ENCODE data around the gene CAMK1D.
"Not testable (repeated sequence)": the region's sequence is repeated elsewhere in the genome, so short reads cannot be mapped to it uniquely, and the experiment has no call there.

CAMK1D gene

DNA sequence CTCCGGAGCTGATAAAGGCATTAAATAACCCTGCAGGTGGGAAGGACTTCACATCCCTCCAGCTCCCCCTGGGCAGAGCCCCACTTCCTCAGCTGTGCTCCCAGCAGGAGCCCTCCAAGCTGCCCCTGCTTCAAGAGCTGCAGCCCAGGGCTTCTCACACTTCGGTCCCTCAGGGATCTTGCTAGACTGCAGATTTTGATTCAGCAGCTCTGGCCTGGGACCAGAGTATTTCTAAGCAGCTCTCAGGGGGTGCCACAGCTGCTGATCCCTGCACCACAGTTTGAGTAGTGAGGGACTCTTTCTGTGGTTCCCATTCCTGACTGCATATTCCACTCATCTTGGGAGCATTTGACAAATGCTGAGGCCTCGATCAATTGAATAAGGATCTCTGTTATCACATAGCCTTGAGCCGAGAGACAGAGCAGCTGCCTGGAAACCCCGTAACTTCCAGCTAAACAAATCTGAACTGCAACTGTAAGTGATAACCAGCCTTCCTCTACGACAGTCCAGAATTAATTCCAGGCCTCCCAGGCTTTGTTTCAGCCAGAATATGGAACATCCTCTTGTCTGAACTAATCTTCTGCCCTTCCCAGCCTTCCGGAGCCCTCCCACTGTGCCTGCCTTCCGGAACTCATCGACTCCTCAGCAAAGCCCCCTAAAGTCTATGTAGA is 490.7 kb downstream of the CAMK1D start:
- DNase-seq: no peak

DNA sequence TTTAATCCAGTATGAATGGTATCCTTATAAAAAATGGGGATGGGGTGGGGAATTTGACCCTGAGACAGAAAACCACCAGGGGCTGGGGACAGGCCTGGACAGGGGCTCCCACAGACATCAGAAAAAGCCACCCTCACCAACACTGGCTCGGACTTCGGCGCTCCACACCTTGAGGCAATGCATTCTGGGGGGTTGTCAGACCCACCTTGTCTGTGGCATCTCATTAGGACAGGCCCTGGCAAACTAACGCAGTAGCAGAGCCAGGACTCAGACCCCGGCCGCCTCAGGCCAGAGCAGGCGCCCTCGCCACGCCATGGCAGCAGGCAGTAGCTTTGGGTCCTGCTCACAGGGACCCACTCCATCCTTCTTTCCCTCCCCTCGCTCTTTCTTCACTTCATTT is 492.1 kb downstream of the CAMK1D start:
- no peak for DNase-seq

DNA sequence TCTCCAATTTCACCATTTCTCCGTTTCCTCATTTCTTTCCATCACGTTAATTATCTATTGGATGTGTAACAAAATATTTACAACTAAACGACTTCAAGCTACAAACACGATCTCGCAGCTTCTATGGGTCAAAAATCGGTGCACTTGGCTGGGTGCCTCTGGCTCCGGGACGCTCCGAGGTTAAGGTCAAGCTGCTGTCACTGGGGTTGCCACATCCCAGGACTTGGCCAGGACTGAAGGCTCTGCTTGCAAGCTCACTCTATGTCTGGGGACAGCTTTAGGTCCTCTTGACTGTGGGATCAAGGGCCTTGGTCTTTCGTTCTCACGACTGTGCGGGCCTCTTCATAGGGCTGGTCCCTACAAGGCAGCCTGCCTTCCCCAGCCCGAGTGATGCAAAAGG is 492.5 kb downstream of the CAMK1D start:
- no peak for DNase-seq

DNA sequence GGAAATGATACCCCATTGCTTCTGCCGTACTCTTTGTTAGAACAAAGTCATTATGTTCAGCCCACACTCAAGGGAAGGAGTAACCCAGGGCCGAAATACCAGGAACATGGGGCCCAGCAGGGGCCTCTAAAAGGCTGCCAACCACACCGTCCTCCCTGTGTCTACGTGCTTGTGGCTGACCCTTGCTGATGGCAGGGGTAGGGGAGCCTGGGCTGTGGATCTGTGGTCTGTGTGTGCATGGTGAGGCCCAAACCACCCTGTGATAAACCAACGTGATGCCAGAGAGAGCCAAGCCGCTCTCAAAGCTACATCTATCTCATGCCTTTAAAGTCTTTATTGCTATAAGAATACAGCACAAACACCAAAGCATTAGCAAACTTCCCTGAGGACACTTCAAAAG is 493.0 kb downstream of the CAMK1D start:
- no peak for DNase-seq

DNA sequence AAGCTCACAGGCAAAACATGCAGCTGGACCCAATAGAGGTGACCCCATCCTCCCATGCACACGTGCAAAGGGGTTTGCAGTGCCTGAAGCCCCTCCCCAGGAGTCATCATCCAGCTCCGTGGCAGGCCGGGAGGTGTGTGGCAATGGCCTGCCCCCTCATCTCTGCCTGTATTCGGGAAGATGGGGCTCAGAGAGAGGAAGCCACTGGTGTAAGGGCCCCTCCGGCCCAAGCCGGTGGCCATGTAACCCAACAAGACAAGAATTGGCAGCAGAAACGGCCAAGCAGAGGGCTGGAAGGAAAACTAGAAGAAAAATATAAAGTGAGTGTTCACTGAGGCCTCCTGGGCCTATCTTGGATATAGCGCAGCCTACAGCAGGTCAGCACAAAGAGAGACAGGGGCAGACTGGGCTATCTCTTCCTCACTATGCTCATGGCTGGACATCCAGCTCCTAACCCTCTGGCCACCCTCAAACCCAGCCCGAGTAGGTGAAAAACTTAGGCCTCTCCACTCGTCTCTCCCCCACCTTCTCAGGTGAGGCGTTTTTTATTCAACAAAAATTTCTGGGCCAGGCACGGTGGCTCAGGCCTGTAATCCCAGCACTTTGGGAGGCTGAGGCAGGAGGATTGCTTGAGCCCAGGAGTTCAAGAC is 494.1 kb downstream of the CAMK1D start:
- DNase-seq: no peak

DNA sequence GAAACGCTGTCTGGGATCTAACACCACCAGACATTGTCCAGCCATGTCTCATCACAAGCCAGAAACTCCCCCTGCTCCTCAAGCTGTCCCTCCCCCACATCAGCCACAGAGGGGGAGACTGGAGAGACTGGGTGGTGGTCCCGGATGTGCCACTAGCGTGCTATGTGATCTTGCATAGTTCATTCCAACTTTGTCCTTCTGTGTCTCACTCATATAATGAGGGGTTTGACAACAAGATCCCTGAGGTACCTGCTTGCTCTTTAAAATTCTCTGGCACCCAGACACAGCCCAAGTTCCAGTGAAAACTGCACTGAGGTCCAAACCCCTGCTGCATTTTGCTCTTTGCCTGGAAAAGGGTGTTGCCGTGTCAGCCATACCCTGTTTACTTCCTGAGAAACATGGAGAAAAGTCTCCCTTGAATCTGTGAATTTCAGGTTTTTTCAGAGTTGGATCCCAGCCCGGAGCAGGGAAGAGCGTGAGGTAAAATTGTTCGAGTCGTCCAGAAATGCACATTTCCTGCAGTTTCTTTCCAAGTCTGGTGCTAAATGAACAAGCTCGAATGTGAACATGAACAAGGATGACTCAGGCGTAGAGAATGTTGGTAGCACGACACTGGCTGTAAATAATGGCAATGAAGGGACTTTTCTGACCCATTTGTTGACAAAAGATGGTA is 495.6 kb downstream of the CAMK1D start:
- no peak for DNase-seq

DNA sequence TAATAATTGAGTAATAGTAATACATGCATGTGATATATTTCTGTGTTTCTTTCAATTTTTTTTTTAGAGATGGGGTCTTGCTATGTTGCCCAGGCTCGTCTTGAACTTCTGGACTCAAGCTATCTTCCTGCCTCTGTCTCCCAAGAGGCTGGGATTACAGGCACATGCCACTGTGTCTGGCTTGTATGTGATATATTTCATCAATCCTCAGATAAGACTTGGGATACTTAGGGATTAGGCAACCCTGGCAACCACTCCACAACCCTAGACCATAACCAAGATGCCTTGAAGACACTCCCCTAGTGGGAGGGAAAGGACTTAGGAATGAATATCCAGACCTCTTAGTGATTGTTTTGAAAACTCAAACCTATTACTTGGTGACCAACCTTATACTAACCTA is 497.4 kb downstream of the CAMK1D start:
- DNase-seq: no peak

DNA sequence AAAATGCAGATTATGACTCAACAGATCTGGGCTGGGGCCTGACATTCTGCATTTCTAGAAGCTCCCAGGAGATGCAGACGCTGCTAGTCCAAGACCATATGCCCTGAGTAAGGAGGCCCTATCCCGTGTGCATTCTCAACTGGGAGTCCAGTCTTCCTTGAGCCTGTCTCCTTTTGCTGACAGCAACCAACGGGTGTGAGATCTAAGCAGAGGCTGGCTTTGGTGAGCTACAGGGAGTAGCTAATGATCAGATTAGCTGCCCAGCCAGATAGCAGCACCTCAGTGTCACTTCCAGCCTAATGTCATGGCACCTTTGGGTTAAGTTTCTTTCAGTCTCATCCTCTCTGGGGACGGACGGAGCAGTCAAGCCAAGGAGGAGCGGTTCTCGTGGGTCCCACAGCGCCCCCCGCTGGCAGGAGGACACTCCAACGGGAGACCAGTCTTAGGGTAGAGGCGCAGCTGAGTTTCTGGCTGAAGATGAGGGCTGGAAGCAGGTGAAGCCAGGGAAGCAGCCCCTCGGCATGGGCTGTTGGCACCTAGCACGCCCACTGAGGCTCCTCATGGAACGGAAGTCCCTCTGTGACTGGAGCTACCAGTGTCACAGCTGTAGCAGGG is 498.1 kb downstream of the CAMK1D start:
- DNase-seq: peak; percentile 34

DNA sequence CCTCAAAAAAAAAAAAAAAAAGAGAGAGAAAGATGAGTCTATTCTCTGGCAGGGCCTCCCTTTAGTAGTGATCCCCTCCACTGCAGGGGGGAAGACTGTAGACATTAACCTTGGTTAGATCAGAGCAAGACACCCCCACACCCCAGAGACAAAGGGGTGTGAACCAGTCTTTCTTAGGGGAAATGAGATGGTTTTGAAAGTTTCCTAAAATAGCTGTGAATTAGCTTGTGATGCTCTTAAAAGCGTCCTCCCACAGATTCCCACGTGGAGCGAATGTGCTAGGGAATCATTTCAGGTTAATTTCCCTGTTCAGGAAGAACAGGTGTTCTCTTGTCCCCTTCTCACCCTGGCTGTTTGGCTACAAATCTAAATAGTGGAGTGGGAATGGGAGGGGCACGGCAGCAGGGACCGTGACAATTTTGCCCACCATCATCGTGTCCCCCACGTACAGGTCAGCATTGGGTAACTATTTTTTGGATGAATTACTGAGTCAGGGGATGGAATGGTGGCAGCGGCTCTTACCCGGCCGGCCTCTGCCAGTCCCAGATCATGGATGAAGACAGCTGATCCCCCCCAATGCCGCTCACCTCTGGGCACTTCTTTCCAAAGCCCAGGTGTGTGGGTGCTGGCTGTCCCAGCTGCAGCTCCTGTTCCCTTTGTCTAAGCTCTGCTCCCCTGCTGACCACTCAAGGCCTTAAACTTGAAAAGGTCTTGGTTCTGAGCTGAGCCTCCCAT is 499.3 kb downstream of the CAMK1D start:
- DNase-seq: no peak

DNA sequence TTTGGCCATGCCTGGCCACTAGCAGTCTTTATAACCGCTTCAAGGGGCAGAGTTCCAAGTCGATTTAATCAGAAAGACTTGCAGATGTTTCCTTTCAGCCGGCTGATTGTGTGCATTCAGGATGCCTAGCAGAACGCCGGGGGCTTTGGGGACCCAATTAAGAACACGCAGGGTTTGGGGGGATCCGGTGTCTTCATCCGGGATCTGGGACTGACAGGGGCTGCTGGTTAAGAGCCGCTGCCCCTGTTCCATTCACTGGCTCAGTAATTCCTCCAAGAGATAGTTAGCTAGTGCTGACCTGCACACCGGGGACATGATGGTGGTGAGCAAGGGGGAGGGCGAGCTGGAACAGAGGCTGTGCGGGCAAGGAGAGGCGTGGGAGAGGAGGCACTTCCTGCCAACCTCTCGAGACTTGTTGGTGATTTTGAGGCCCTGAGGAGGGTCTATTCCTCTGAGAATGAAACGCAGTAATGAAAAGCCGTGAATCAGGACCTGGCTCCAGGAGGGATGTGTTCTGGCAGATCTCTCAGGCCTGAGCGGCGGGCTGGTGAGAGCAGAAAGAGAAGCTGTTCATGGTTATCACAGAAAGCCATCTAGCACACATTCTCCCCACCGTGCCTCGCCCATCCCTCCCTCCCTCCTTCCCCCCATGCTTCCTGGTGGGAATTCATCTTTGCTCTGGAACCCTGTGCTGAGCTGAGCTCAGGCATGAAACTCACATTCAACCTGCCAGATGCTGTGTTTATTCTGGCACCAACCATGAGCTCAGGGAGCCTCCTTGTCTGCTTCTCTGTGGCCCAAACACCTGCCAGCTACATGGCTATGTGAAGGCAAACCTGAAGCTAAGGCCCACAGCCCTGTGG is 500.2 kb downstream of the CAMK1D start:
- no peak for DNase-seq

DNA sequence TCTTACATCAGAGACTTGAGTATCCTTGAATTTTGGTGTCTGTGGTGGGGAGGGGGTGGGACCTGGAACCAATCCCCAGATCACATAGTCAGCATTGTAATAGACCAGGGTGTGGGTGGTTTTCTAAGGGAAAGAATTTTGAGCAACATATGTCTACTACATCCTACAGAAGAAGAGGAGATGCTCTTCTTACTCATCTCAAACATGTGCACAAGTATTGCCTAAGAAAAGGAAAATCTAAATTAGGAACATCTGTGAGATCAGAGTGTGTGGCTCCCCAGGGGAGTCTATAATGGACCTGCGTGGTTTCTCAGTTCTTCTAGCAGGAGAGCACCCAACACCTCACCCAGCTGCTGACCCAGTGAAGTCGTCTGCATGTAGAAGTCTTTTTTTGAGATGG is 503.3 kb downstream of the CAMK1D start:
- no peak for DNase-seq

DNA sequence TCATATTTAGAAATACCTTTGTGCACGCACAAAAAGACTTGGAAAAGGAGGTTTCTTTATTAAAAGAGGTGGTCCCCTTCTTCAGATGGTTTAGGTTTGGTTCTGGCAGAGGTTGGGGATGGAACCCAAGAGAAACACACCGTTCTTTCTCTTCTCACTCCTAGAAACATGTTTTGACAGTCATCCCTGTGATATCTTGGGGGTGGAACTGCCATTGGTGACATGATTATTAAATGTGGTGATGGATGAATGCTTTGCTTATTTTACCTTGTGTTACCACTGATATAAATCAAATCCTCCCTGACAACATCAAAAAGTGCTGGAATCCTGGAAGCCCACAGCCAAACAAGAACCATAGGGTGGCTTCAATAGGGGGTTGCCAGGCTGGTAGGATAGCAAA is 505.6 kb downstream of the CAMK1D start:
- no peak for DNase-seq

DNA sequence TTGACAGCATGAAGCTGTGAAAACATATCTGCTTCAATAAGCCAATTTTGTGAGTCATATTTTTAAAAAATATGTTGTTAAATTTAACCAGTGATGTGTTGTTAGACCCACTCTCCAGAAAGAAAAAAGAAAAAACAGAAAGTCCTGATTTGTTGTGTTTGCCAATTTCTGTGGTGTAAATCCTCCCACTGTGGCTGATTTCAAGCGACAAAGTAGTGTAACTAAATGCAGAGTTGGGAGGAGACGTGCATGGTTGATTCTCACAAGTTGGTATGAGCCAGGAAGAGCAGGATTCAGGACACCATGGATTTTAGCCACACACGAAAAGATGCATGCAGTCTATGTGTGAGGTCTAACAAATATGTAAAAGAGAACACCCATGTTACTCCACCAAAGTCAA is 513.1 kb downstream of the CAMK1D start:
- DNase-seq: no peak

DNA sequence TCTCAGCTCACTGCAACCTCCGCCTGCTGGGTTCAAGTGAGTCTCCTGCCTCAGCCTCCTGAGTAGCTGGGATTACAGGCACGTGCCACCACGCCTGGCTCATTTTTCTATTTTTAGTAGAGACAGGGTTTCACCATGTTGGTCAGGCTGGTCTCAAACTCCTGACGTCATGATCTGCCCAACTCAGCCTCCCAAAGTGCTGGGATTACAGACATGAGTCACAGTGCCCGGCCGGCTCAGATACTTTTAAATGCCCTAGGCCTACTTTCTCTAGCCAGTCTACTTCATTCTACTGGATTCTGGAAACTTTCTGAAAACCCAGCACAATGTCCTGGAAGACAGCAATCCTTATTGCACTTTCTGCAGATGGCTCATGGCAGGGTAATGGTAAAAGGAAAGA is 516.2 kb downstream of the CAMK1D start:
- DNase-seq: not testable (repeated sequence)

DNA sequence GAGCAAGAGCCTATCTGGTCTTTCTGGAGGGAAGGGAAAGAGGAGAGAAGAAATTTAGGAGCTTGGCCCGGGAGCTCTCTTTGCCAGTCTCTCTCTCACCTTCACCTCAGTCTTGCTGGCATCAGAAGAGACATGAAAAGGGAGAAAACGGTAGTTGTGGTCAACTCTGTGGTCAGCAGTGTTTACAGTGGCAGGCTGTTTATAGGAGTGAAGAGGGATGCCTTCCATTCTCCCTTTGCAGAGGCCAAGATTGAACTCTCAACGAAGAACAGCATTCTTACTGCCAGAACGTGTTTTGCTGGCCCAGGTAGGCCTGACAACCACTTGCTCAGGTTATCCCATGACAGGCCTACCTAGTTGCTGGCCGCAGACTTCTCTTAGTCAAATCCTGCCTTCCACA is 518.9 kb downstream of the CAMK1D start:
- no peak for DNase-seq

DNA sequence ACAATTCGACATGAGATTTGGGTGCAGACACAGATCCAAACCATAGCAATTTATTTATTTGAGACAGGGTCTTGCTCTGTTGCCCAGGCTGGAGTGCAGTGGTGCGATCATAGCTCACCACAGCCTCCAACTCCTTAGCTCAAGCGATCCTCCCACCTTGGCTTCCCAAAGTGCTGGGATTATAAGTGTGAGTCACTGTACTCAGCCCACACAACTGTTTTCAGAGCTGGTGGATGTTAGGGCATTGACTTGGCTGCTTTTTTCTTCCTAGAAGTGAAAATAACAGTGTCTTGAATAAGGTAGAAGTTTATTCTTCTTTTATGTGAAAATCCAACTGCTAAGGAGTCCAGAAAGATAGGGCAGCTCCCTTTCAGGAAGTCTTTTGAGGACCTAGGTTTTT is 520.1 kb downstream of the CAMK1D start:
- no peak for DNase-seq

DNA sequence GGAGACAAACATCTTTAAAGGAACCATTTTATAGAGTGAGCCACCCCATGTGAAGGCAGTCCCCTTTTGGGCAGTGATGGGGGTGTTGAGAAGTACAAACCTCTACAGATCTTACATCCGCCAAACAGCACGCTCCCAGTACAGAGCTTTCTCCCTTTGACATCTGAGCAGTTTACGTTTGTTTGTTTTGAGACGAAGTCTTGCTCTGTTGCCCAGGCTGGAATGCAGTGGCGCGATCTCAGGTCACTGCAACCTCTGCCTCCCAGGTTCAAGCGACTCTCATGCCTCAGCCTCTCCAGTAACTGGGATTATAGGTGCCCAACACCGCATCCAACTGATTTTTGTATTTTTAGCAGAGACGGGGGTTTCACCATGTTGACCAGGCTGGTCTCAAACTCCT is 523.2 kb downstream of the CAMK1D start:
- DNase-seq: no peak

DNA sequence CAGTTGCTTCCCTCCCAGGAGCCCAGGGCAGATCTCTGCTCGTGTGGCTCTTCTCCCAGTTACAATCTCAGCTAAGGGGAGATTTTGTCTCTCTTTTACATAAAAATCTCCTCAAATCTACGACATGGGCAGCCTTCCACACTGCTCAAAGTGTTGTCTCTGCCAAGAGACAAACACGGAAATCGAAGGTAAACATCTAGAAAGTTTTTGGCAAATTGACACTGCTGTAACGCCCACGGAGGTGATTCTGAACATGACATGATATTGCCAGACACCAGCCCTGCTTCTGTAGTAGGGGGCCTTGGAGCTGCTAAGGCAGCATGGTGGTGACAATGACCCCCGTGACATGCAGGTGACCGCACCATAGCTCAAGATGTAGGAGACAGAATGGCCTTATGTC is 523.8 kb downstream of the CAMK1D start:
- DNase-seq: no peak

DNA sequence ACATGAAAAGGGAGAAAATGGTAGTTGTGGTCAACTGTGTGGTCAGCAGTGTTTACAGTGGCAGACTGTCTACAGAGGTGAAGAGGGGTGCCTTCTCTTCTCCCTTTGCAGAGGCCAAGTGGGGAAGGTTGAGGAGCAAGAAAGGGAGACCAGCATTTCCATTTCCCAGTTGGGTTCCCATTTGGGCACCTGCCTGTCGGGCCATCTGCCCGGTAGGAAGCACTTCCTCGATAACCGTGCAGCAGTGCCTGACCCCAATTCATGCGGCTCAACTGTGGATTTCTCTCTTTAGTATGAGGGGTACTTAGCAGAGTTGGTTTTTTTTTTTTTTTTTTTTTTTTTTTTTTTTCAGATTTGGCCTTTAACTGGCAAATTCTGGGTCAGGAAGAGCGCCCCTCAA is 525.2 kb downstream of the CAMK1D start:
- DNase-seq: no peak

DNA sequence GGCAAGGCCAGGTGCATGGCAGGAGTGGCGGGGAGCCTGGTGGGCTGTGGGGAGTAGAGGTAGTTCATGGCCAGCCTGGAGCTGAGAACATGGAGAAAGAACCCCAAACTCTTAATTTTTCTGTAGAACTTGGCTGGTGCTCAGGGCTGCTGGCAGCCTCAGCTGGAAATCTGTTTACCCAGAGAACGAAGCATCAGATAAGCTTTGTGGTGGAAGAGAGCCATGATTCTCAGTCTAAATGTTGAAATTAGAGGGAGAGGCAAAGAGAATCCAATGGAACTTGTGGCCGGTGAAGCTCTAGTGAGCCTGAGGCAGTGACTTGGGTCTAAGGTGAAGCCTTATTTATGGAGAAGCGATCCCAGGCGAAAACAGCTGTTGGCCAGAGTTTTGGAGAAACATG is 525.8 kb downstream of the CAMK1D start:
- DNase-seq: no peak

DNA sequence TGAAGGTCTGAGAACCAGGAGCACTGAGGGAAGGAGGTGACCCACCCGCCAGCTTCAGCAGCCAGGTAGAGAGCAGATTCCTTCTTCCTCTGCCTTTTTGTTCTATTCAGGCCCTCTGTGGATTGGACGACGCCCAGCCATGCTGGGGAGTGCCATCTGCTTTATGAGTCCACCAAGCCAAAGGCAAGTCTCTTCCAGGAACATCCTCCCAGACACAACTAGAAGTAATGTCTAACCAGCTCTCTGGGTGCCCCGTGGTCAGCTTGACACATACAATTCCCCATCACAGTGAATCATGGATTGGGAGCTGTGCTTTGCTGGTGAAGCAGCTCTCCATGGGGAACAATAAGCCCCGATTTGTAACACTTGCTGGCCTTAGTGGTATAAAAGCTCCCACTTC is 526.9 kb downstream of the CAMK1D start:
- no peak for DNase-seq

DNA sequence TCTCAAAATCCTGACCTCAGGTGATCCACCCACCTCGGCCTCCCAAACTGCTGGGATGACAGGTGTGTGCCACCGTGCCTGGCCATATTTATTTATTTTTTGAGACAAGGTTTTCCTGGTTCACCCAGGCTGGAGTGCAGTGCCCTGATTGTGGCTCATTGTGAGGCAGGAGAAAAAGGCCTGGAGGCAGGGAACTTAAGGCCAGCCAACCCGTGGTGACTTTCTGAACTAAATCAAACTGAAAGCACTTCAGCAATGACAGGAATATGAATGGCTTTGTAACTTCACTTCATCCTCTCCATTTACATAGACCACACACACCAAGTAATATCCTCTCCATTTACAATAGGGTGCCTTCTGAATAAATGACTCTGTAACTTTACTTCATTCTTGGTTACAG is 527.8 kb downstream of the CAMK1D start:
- DNase-seq: no peak

Data from activated CD4-positive, alpha-beta T cell treated with anti-CD3 and anti-CD28 coated beads, Interleukin-2, amount 50 U/mL, for 16 hours (primary cell).